Right hindlimb (tissue), 1 donor: ENCODE data around the gene SF3A2.
"Not testable (repeated sequence)": the region's sequence is repeated elsewhere in the genome, so short reads cannot be mapped to it uniquely, and the experiment has no call there.

Experiments used
- DNase-seq: peaks from one replicate; pipeline ENCODE4 v3.0.0-alpha.2; 2018

Gene SF3A2, protein sequence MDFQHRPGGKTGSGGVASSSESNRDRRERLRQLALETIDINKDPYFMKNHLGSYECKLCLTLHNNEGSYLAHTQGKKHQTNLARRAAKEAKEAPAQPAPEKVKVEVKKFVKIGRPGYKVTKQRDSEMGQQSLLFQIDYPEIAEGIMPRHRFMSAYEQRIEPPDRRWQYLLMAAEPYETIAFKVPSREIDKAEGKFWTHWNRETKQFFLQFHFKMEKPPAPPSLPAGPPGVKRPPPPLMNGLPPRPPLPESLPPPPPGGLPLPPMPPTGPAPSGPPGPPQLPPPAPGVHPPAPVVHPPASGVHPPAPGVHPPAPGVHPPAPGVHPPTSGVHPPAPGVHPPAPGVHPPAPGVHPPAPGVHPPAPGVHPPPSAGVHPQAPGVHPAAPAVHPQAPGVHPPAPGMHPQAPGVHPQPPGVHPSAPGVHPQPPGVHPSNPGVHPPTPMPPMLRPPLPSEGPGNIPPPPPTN

DNA sequence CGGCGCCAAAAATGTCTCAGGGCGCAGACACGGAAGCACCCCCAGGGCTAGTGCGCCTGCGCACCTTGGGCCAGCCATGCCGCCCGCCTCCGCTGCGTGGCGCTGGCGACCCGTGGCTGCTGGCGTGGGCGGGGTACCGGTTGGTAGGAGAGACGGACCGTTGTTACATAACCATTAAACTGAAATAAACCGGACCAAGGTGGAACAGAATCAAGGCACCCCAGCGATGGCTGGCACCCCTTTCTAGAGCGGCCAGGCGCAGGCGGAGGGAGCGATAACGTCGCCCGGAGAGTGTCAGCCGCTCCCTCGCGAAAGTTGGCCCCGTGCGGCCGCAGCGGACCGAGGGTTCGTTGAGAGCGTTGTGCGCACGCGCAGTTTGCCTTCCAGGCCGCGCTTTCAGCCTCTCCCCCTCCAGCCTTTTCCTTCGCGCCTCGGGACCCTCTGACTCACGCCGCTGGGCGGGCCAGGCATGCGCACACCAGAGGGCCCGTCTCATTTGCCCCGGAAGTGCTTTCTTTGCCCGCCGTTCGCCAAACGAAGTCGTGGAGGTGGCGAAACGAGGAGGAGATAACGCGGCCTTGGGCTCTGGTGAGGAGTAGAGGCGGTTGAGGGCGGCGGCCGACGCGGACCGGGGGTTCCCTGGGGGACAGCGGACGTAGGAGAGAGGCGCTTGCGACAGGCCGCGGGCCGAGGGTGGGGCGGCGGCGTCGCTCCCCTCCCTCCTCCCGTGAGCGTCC lies at the start of gene SF3A2, which contains the start of gene PLEKHJ1:
Gene SF3A2 (plus strand): TSS at position 511 of the 737 bp plus-strand sequence. CDS start 6,595 bp downstream, outside the sequence.
Gene PLEKHJ1 (minus strand): TSS at position 16 of the 737 bp plus-strand sequence. CDS start 81 bp downstream, outside the sequence.
- DNase-seq: peak; percentile 99

DNA sequence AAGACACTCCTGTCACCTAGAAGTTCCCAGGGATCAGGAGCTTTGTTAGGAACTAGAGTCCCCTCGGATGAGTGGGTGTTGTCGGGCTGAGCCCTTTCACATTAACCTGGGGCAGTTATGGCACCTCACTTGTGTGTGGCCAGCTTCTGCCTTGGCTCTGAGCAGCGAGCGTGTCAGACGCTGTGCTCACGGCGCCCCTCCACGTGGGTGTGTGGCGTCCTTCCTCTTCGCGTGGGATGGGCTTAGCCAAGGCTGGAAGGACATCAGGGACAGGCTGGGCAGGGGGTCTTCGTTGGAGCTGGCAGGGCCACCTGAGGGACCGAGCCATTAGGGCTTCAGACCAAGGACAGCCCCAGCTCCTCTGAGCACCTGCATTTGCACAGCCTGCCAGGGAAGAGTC lies 49.5 kb upstream of the SF3A2 start:
- DNase-seq: no peak

DNA sequence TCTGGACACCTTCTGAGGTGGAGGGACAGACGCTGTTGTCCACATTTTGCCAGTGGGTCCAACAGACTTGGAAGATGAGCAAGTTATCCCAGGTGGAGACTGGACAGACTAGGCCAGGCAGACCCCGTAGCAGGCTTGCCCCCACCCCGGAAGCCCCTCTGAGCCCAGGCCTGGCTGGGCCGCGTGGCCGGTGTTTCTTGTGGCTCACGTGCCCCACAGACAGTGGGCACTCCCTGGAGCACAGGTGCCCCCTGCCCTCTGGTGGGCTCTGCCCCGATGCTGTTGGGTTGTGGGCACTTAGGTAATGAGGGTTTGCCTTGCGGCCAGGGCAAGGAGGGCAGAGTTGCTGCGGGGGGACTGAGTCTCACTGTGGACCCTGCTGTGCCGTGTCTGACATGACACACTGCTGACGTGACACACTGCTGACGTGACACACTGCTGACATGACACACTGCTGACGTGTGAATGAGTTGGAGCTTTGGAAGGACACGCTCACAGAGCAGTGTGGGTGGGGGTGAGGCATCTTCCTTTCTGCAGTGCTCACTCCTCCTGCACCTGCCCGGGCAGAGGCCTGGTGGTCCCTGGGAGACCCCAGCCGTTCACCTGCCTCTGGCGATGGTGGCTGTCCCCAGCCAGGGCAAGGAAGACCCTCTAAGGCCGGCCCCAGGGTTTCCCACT lies 47.8 kb upstream of the SF3A2 start:
- no peak for DNase-seq

DNA sequence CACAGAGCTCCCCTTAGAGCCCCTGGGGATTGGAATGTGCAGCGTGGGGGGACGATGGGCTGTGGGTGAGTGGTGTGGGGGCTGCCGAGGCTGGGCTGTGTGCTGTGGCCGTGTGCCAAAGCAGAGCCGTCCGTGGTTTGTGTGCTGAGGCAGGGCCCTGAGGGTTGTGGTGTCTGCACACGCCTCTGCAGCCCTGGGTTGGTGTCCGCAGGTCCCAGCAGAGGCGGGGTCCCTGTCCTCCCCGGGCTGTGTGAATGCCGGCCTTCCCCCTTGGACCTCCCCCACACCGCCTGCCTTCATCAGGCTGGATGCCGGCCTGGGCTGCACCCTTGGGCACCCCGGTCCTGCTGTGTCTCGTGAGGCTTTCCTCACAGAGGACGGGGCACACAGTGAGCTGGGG lies 46.7 kb upstream of the SF3A2 start:
- DNase-seq: no peak

DNA sequence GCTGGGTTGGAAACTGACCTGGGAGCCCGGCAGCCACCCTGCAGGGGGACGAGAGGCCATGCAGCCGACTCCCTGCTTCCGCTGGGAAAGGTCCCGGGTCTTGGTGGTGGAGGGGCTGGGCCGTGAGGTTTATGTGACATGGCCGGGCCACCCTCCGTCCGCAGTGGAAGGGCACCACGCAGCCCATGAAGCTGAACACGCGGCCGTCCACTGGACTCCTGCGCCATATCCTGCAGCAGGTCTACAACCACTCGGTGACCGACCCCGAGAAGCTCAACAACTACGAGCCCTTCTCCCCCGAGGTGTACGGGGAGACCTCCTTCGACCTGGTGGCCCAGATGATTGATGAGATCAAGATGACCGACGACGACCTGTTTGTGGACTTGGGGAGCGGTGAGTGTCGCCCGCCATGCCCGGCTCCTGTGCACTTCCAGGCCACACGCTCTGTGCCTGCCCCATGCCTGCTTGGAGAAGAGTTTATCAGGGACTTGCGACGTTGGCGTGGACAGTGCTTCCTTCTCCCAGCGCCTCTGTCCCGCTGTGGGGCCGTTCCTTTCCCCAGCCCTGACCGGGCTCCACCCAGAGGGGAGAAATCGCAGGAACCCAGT lies 45.7 kb upstream of the SF3A2 start:
- DNase-seq: no peak

DNA sequence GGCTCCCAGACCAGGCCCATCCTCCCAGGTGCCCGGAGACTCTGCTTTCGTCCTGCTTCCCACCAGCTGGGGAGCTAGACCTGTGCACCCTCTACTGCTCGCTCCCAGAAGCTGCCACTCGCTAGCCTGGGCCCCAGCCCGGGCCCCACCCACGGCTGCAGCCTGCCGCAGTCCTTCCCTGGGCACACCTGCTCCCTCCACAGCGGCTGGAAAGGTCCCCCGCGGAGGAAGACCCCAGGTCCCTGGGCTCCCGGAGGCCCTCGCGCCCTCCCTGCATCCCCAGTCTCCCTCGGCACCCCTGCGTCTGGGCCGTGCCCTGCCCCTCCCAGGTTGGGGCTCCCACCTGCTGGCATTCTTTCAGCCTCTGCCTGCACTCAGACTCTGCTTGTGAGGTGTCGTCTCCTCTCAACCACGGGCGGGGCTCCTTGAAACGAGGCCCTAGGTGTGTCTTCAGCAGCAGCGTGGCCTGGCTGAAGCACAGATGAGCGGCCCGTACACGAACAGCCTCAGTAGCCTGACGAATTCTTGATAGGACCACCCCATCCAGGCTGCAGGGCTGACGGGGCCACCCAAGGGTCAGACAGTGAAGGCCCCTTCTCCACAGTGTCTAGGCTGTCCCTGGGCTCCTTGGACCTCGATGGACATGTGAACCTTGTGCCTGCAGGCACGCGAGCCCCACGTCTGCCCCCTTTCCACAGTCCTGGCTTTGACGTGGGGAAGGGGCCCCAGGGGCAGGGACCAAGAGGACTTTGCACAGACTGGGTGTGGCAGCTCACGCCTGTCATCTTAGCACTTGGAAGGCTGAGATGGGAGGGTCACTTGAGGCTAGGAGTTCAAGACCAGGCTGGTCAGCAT lies 44.9 kb upstream of the SF3A2 start:
- no peak for DNase-seq

DNA sequence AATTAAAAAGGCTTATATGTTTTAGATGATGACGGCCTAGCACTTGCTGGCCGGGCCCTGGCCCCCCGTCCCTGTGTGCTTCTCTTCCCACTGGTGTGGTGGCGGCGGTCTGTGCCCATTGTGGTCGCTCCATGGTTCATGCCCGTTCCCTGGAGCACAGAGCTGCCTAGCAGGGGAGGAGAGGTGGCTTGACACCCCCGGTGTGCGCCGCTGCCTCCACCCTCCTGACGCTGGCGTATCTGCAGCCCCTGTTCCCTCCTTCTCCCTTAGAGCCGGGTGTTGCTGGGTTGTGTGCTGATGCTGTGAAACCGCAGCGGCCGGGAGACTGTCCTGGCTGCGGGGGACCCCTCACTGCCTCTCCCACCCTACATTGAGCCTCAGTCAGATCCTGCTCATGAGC lies 43.8 kb upstream of the SF3A2 start:
- DNase-seq: no peak

DNA sequence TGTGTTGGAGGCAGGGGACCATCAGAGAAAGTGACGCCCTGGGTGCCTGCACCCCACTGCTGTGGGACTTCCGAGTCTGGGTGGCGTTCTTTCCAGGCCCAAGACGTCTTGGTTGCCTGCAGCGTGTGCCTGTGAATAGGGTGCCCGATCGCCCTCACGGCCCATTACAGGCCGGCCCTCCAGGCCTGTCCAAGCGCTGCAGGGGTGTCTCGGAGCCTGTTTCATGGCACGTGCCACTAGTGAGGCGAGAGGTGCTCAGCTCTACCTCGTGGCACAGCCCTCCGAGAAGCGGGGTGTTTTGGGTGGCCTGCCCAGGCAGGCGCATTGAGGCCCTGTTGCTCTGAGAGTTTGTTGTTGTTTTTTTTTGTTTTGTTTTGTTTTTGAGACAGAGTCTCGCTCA lies 42.8 kb upstream of the SF3A2 start:
- DNase-seq: no peak

DNA sequence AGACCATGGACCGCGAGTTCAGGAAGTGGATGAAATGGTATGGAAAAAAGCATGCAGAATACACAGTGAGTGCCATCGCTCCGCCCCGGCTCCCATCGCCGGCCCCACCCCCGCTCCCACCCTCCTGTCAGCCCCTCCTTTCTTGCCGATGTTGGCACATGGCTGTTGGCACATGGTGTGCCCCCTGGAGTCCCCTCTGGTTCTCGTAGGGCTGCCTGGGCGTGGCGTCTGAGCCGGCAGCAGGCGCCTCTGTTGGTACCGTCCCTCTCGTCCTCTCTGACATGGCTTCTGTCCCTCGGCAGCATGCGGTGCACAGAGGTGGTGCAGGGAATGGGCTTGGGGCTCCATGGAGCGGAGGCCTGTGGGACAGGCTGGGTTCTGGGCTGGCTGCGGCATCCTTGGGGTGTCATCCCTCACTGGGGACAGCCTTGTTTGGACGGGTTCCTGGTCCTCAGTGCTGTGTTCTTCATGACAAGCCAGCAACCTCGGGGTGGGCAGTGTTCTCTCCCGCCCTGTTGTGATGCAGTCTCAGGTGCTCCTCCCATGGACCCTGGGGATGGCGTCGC lies 42.0 kb upstream of the SF3A2 start:
- no peak for DNase-seq

DNA sequence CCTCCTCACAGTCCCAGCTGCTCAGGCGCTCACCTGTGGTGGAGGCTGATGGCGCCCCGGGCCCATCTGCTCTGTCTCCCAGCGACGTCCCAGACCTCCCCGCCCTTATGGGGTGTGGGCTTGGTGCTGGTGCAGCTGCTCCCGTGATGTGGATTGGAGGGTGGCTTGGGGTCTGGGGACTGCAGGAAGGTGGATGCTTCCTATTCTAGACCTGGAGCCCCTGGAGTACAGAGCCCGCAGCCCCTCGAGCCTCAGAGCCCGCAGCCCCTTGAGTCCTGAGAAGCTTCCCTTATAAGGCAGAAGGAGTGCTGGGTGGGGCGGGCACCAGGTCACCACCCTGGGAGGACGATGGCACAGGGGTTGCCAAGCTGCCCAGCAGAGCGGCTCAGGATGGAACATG lies 41.3 kb upstream of the SF3A2 start:
- no peak for DNase-seq

DNA sequence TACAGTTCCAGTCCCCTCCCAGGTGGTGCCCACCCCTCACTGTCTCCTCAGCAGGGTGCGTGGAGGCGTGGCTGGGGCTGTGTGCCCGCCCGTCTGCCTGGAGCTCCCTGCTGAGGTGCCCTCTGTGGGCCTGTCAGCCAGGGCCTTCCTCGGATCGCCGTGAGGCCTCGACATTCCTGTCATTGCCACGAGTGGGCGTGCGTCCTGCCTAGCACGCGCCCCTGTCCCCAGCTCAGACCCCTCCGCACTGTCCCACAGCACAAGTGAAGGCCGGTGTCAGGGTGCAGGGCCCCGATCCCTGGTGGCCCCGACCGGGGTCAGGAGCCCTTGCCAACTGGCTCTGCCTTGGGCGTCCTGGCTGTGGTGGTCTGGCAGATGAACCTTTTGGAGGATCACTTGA lies 40.7 kb upstream of the SF3A2 start:
- DNase-seq: no peak

DNA sequence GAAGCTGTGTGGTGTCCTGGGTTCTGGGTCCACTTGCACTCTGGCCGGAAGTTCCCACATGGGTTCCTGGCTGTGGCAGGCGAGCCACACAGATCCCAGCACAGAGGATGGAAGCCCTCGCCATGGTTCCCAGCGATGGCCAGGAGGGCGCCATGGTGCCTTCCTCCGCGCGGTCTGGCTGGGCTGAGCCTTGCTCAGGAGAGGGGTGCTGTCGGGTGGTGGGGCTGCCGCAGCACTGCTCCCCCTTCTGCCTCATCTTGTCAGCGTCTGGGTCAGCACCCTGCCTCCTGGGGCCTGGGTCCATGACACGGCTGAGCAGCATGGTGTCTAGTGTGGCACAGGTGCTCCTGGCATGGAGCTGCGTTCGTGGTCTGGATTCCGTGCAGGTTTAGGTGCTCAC lies 39.4 kb upstream of the SF3A2 start:
- DNase-seq: no peak

DNA sequence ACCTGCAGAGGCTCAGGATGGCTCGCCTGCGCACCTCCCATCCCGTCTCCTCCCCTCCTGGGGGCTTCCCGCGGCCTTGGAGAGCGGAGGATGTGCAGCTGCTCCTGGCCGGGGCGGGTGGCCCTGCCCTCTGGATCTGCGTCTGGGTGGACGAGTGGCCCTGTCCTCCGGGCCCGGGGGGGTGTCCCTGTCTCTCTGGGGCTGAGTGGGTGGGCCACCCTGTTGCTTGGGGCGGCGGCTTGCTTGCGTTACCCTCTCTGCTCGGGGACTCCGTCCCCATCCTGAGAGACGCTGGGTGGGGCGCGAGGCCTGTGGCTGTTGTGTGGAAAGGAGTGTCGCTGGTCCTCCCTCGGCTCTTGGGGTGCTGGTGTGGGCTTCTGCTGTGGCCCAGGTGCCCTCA lies 38.3 kb upstream of the SF3A2 start:
- no peak for DNase-seq

DNA sequence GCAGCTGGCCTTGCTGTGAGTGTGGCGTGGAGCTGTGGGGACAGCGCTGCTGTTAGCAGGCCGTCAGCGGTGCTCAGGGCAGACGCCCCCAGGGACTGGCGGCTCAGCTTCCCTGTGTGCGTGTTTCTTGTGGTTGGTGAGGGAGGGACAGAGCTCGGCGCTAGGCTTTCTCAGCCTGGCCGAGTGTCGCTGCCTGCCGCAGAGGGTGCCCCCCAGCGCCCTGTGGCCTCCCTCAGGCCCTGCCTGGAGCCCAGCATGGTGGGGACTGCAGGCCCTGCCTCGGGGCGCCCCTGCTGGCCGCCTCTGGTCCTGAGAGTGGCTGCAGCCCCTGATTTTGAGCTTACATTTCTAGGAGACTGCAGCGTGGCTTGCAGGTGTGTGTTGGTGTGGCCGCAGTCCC lies 37.4 kb upstream of the SF3A2 start:
- no peak for DNase-seq

DNA sequence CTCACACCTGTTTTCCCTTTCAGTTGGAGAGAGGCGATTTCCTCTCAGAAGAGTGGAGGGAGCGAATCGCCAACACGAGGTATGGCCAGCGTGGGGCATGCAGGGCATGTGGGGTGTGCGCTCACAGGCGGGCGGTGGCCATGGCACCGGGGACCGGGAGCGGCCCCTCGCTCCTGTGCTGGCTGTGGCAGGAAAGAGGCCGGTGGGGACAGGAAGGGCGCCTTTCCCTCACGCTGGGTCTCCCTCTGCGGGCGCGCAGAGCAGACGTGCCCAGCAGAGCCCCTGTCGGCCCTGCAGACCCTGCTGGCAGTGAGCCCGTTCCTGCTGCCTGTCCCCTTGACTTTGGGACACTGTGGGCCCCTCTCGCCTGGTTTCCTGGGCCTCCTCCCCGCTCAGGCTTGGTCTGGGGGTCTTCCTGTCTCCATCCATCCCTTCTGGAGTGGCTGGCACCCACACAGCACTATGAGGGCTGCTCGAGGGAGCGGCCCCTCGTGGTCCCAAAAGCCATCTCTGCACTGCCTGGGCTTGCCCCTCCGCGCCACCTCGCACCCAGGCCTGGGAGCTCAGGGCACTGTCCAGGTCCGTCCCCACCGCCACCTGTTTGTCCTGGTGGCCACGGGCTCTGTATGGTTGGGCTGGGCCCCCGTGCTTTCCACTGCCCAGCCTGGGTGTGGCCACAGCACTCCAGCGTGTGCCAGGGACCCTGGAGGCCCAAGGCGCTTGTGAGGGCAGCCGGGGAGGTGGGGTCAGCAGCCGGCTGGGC lies 36.6 kb upstream of the SF3A2 start:
- DNase-seq: no peak

DNA sequence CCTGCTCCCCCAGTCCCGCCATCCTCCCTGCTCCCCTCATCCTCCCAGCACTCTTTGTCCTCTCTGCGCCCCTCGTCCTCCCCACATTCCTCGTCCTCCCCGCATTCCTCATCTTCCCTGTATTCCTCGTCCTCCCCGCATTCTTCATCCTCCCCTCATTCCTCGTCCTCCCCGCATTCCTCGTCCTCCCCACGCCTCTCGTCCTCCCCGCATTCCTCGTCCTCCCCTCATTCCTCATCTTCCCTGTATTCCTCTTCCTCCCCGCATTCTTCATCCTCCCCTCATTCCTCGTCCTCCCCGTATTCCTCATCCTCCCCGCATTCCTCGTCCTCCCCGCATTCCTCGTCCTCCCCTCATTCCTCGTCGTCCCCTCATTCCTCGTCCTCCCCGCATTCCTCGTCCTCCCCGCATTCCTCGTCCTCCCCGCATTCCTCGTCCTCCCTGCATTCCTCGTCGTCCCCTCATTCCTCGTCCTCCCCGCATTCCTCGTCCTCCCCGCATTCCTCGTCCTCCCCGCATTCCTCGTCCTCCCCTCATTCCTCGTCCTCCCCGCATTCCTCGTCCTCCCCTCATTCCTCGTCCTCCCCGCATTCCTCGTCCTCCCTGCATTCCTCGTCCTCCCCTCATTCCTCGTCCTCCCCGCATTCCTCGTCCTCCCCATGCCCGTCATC lies 35.9 kb upstream of the SF3A2 start:
- DNase-seq: not testable (repeated sequence)

DNA sequence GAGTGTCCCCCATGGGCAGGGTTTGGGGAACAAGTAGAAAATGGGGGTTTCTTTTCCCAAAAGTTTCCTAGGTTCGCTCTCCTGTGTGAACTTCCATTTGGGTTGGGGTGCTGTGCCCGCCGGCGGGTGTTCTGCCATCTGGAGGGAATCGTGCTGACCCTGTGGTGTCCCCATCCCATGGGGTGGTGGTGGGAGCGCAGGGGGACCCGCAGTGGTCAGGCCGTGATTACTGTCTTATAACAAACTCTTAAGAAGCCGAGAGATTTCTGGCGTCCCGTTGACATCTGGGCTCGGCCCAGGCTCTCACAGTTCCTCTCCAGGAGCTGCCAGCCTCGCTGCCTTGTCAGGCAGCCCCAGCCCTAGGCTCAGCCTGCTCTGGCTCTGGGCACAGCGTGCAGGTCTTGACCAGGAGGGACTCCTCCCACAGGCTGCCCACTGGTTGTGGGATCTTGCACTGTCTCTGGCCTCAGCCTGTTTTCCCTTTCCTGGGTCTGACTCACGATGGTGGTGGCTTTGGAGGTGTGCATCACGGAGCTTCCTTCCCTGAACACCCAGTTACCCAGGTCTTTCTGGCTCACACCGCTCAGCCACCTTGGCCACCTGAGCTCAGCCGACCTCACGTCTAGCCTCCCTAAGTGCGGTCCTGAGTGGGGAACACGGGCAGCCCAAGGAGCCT lies 35.0 kb upstream of the SF3A2 start:
- DNase-seq: no peak

DNA sequence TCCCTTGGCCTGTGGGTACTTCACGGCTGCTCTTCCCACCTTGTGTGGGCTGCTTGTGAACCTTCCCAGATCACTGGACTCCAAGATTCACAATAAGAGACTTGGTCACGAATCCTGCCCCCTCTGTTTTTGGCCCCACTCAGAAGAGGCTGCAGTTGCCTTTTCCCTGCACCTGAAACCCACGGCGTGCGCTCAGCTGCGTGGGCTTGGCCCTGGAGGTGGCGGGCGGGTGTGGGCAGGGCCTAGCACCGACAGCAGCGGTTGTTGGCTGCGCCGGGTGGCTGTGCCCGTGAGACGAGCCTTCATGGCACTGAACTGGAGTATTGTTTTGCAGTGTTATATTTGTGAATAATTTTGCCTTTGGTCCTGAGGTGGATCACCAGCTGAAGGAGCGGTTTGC lies 34.3 kb upstream of the SF3A2 start:
- DNase-seq: no peak

DNA sequence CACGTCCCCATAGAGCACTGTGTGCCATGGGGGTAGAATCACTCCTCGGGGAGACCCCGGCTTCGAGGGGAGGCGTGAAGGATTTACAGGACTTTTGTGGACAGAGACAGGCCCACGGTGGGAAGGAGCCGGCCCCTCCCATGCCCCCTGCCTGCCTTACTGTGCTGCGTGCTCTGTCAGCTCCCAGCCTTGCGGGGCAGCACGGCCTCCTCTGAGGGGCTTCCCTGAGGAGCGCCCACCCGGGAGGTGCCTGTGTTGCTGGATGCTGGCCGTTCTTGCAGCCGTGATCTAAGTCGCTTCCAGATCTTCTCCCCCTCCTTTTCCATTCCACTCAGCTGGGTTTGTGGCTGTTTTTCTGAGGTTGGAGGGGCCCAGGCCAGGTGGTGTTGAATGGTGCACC lies 29.6 kb upstream of the SF3A2 start:
- DNase-seq: no peak
